ENCODE results near the gene ZDHHC18. TPM values are rescaled to one million over a fixed set of nuclear protein-coding genes. Genes with fewer than 3 reads are reported as not detected.
A peak's percentile ranks its signal among the peaks of the same experiment; 100 is the strongest.

ZDHHC18 gene
- total and polyA plus RNA-seq, 2 donors, result 9.0 to 9.1 TPM

DNA sequence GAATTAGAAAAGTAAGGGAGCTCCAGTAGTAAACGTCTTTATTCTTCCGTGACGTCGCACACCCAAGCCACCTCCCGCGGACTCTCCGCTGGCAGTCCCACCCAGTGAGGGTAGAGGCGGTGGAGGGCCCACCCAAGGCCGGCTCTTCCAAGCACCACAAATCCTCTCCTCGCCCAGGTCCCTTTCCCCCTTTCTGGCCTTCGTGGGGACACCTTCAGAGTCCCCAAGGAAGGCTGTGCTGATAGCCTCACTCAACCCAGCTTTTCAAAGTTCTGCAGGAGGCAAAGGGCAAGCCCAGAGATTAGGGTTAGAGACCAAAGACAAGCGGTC lies 63.9 kb downstream of the ZDHHC18 start:
- Histone ChIP-seq H3K36me3 (ENCODE audit: control insufficient read depth in 2 of 2, insufficient read depth in 2 of 2, low read length in 1 of 2) (peaks cover 29 to 54% of the 10 kb centered on the region in 2 donors), H3K27ac (ENCODE audit: low read depth in 1 of 2, low read length in 1 of 2) (peak overlapping the region; percentile 83 to 85), H3K4me1 (ENCODE audit: control insufficient read depth in 2 of 2, insufficient read depth in 2 of 2, low read length in 2 of 2) (peaks cover 6 to 16% of the 10 kb centered on the region in 2 donors), H3K9me3 (ENCODE audit: control insufficient read depth in 2 of 2, insufficient read depth in 1 of 2, low read length in 1 of 2) (no peaks in the 10 kb centered on the region), H3K4me3 (ENCODE audit: low read length in 2 of 2) (peak overlapping the region; percentile 90 to 96), H3K27me3 (ENCODE audit: control insufficient read depth in 2 of 2, insufficient read depth in 1 of 2, low read length in 1 of 2) (no peaks in the 10 kb centered on the region)
- no peak for DNase-seq (ENCODE audit: low read depth in 6 of 9, low spot score in 9 of 9)
- 9% methylated on average over 12 of the region's 12 CpGs for WGBS

DNA sequence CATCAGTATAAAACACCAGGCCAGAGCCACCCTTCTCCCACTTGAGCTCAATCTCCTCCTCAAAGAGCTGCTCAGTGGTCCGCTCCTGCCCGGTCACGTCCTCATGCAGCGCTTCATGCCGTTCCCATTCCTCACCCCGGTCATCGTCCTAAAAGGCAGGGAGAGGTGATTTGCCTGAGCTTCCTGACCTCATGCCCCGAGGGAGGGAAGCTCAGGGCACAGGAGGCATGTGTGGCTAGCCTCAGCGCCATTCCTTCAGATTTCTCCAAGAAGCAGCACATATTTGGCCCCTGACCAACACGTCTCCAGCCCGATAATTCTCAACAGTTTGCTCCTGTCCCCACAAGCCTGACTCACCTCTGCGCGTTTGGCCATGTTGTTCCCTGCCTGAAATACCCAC lies 67.8 kb downstream of the ZDHHC18 start:
- no peak overlapping the region for H3K27ac ChIP-seq (ENCODE audit: low read depth in 1 of 2, low read length in 1 of 2)
- peaks cover 42 to 48% of the 10 kb centered on the region in 2 donors for H3K36me3 ChIP-seq (ENCODE audit: control insufficient read depth in 2 of 2, insufficient read depth in 2 of 2, low read length in 1 of 2)
- H3K9me3 ChIP-seq (ENCODE audit: control insufficient read depth in 2 of 2, insufficient read depth in 1 of 2, low read length in 1 of 2), result no peaks in the 10 kb centered on the region
- DNase-seq (ENCODE audit: low read depth in 6 of 9, low spot score in 9 of 9), result no peak
- peaks cover 6 to 15% of the 10 kb centered on the region in 2 donors for H3K4me1 ChIP-seq (ENCODE audit: control insufficient read depth in 2 of 2, insufficient read depth in 2 of 2, low read length in 2 of 2)
- 96% methylated on average over 13 of the region's 13 CpGs for WGBS
- H3K27me3 ChIP-seq (ENCODE audit: control insufficient read depth in 2 of 2, insufficient read depth in 1 of 2, low read length in 1 of 2), result no peaks in the 10 kb centered on the region
- H3K4me3 ChIP-seq (ENCODE audit: low read length in 2 of 2), result no peak overlapping the region

GRCh38 chr1:26897351-26897750 lies 70.9 kb downstream of the ZDHHC18 start:
- H3K36me3 ChIP-seq (ENCODE audit: control insufficient read depth in 2 of 2, insufficient read depth in 2 of 2, low read length in 1 of 2), result peaks cover 39 to 45% of the 10 kb centered on the region in 2 donors
- DNase-seq (ENCODE audit: low read depth in 6 of 9, low spot score in 9 of 9), result no peak
- H3K4me3 ChIP-seq (ENCODE audit: low read length in 2 of 2), result no peak overlapping the region
- H3K9me3 ChIP-seq (ENCODE audit: control insufficient read depth in 2 of 2, insufficient read depth in 1 of 2, low read length in 1 of 2), result no peaks in the 10 kb centered on the region
- H3K27me3 ChIP-seq (ENCODE audit: control insufficient read depth in 2 of 2, insufficient read depth in 1 of 2, low read length in 1 of 2), result no peaks in the 10 kb centered on the region
- peaks cover 10 to 19% of the 10 kb centered on the region in 2 donors for H3K4me1 ChIP-seq (ENCODE audit: control insufficient read depth in 2 of 2, insufficient read depth in 2 of 2, low read length in 2 of 2)
- 97% methylated on average over 9 of the region's 9 CpGs for WGBS
- no peak overlapping the region for H3K27ac ChIP-seq (ENCODE audit: low read depth in 1 of 2, low read length in 1 of 2)

DNA sequence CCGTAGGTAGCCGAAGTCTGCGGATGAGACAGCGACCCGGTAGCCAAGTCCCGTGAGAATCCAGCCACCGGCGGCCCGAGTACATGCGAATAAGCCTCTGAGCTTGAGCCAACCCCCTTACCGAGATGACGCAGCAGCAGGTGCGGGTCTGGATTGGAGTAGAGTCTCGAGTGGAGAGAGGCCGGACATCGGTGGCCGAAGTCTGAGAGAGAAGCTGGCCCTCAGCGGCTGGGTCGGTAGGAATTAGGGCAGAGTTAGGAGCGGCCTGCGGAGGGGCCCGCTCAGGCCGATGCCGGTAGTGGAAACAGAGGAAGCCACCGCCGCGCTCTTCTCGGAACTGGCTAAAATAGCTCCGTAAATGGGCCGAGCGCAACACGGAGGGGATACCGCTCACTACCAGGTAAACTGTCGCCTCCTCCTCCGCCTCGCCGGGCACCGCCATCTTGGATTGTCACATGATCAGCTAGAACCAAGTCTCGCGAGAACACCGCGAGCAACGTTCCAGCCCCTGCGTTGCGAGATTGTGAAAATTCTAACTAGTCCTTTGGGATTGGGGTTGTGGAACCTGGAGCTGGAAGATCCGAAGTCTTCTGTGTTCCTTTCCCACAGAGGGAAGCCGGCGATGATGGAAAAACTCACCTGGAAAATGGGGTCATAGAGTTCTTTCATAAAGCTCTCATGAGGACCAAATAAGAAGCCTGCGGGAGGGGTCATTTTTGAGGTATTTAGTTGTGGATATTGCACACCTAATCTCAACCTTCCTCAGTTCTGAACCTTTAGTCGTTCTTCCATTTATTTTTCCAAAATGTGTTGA lies 73.7 kb downstream of the ZDHHC18 start, which contains the start of gene GPATCH3:
Gene GPATCH3, minus strand, starts transcription at position 467 of the 814 bp plus-strand sequence. Its CDS starts 25 bp downstream, at position 442.
- Histone ChIP-seq H3K4me3 (ENCODE audit: low read length in 2 of 2) (peak within 1 kb of the TSS; percentile 96 to 97), H3K4me1 (ENCODE audit: control insufficient read depth in 2 of 2, insufficient read depth in 2 of 2, low read length in 2 of 2) (peaks cover 10 to 19% of the 10 kb centered on the region in 2 donors), H3K27me3 (ENCODE audit: control insufficient read depth in 2 of 2, insufficient read depth in 1 of 2, low read length in 1 of 2) (no peaks in the 10 kb centered on the region), H3K9me3 (ENCODE audit: control insufficient read depth in 2 of 2, insufficient read depth in 1 of 2, low read length in 1 of 2) (no peaks in the 10 kb centered on the region), H3K27ac (ENCODE audit: low read depth in 1 of 2, low read length in 1 of 2) (peak within 1 kb of the TSS; percentile 88 to 89), H3K36me3 (ENCODE audit: control insufficient read depth in 2 of 2, insufficient read depth in 2 of 2, low read length in 1 of 2) (peaks cover 19 to 20% of the 10 kb centered on the region in 2 donors)
- DNase-seq (ENCODE audit: low read depth in 6 of 9, low spot score in 9 of 9), result peak; percentile 74 to 95 (median 90)
- under 1% methylated on average over 50 of the region's 50 CpGs for WGBS

- peak overlapping the region in 1 of 2 donors; percentile 88 for H3K27ac ChIP-seq (ENCODE audit: low read depth in 1 of 2, low read length in 1 of 2)
- peak overlapping the region; percentile 96 to 97 for H3K4me3 ChIP-seq (ENCODE audit: low read length in 2 of 2)
- 65% methylated on average over 18 of the region's 18 CpGs for WGBS
- H3K36me3 ChIP-seq (ENCODE audit: control insufficient read depth in 2 of 2, insufficient read depth in 2 of 2, low read length in 1 of 2), result peaks cover 14 to 19% of the 10 kb centered on the region in 2 donors
- H3K4me1 ChIP-seq (ENCODE audit: control insufficient read depth in 2 of 2, insufficient read depth in 2 of 2, low read length in 2 of 2), result peaks cover 10 to 19% of the 10 kb centered on the region in 2 donors
- H3K27me3 ChIP-seq (ENCODE audit: control insufficient read depth in 2 of 2, insufficient read depth in 1 of 2, low read length in 1 of 2), result no peaks in the 10 kb centered on the region
- no peak for DNase-seq (ENCODE audit: low read depth in 6 of 9, low spot score in 9 of 9)
- no peaks in the 10 kb centered on the region for H3K9me3 ChIP-seq (ENCODE audit: control insufficient read depth in 2 of 2, insufficient read depth in 1 of 2, low read length in 1 of 2)
These were observed 74.5 kb downstream of the ZDHHC18 start for GRCh38 chr1:26900815-26901511.

Other genes with a start within 250 kb of the ZDHHC18 start
- 20.1 TPM for gene ARID1A, start 130.7 kb upstream of the ZDHHC18 start, total RNA-seq
- gene ARID1A, start 130.7 kb upstream of the ZDHHC18 start, polyA plus RNA-seq, result 30.7 TPM
- 9.4 TPM for gene PIGV, start 38.7 kb upstream of the ZDHHC18 start, total RNA-seq
- 10.6 TPM for gene PIGV, start 38.7 kb upstream of the ZDHHC18 start, polyA plus RNA-seq
- gene SFN, start 36.5 kb downstream of the ZDHHC18 start, total RNA-seq, result 16.7 TPM
- gene SFN, start 36.5 kb downstream of the ZDHHC18 start, polyA plus RNA-seq, result 191 TPM
- gene GPN2, start 63.6 kb downstream of the ZDHHC18 start, total RNA-seq, result 10.1 TPM
- gene GPN2, start 63.6 kb downstream of the ZDHHC18 start, polyA plus RNA-seq, result 17.9 TPM
- gene GPATCH3, start 73.8 kb downstream of the ZDHHC18 start, total RNA-seq, result 10.4 TPM
- 15.8 TPM for gene GPATCH3, start 73.8 kb downstream of the ZDHHC18 start, polyA plus RNA-seq
- gene NR0B2, start 87.3 kb downstream of the ZDHHC18 start, total RNA-seq, result 0.19 TPM
- gene NR0B2, start 87.3 kb downstream of the ZDHHC18 start, polyA plus RNA-seq, result 0.18 TPM
- gene NUDC, start 95.1 kb downstream of the ZDHHC18 start, total RNA-seq, result 51.6 TPM
- 48.1 TPM for gene NUDC, start 95.1 kb downstream of the ZDHHC18 start, polyA plus RNA-seq
- gene KDF1, start 133.8 kb downstream of the ZDHHC18 start, total RNA-seq, result 2.5 TPM
- 6.8 TPM for gene KDF1, start 133.8 kb downstream of the ZDHHC18 start, polyA plus RNA-seq
- 2.3 TPM for gene TRNP1, start 167.0 kb downstream of the ZDHHC18 start, total RNA-seq
- gene TRNP1, start 167.0 kb downstream of the ZDHHC18 start, polyA plus RNA-seq, result 11.6 TPM
- 0.85 TPM for gene TENT5B, start 186.2 kb downstream of the ZDHHC18 start, total RNA-seq
- gene TENT5B, start 186.2 kb downstream of the ZDHHC18 start, polyA plus RNA-seq, result 6.2 TPM

All from thymus (tissue), 11 donors.